SK-N-SH treated with all-trans-retinoic acid at 6 μM for 48 hours (cell line): Measurements from ENCODE around the gene PRPF19.

Experiments
- ARNTL ChIP-seq: fragments of 450-650 bp; formaldehyde crosslinking; IDR thresholded peaks from 2 replicates; pipeline ENCODE4 v1.5.0; 2020; ENCODE audit warnings: low read depth, mild to moderate bottlenecking, moderate library complexity, borderline replicate concordance
- GLIS3 ChIP-seq: fragments of 250-450 bp; sonication (Bioruptor Pico); IDR thresholded peaks from 2 replicates; pipeline ENCODE4 v1.5.0; 2020; ENCODE audit warnings: mild to moderate bottlenecking, moderate library complexity
- PPARA ChIP-seq: fragments of 250-450 bp; sonication (Bioruptor Pico); IDR thresholded peaks from 2 replicates; pipeline ENCODE4 v1.5.0; 2020; ENCODE audit warnings: mild to moderate bottlenecking, borderline replicate concordance
- RARB ChIP-seq: fragments of 250-450 bp; sonication (Bioruptor Pico); IDR thresholded peaks from 2 replicates; pipeline ENCODE4 v1.8.0; 2021; ENCODE audit warnings: mild to moderate bottlenecking, moderate library complexity
- TOX ChIP-seq: fragments of 250-450 bp; sonication (Bioruptor Pico); IDR thresholded peaks from 2 replicates; pipeline ENCODE4 v1.8.0; 2021; ENCODE audit warnings: mild to moderate bottlenecking, moderate library complexity, borderline replicate concordance
- ZC3H10 ChIP-seq: fragments of 250-450 bp; sonication (Bioruptor Pico); IDR thresholded peaks from 2 replicates; pipeline ENCODE4 v1.5.1; 2021; ENCODE audit warnings: mild to moderate bottlenecking, moderate library complexity
- ZNF8 ChIP-seq: fragments of 450-650 bp; formaldehyde crosslinking; IDR thresholded peaks from 2 replicates; pipeline ENCODE4 v1.5.0; 2020; ENCODE audit warnings: mild to moderate bottlenecking, moderate library complexity
- TF ChIP-seq, protein P1 (sequence below): fragments of 250-450 bp; sonication (Bioruptor Pico); IDR thresholded peaks from 2 replicates; pipeline ENCODE4 v1.5.1; 2020; ENCODE audit warnings: low read depth, mild to moderate bottlenecking, moderate library complexity
- TF ChIP-seq, protein P2 (sequence below): fragments of 250-450 bp; sonication (Bioruptor Pico); IDR thresholded peaks from 2 replicates; pipeline ENCODE4 v1.8.0; 2020; ENCODE audit warnings: mild to moderate bottlenecking, moderate library complexity, borderline replicate concordance
- TF ChIP-seq, protein P3 (sequence below): fragments of 250-450 bp; sonication (Bioruptor Pico); IDR thresholded peaks from 2 replicates; pipeline ENCODE4 v1.8.0; 2021; ENCODE audit warnings: low read depth, mild to moderate bottlenecking, moderate library complexity, borderline replicate concordance

DNA sequence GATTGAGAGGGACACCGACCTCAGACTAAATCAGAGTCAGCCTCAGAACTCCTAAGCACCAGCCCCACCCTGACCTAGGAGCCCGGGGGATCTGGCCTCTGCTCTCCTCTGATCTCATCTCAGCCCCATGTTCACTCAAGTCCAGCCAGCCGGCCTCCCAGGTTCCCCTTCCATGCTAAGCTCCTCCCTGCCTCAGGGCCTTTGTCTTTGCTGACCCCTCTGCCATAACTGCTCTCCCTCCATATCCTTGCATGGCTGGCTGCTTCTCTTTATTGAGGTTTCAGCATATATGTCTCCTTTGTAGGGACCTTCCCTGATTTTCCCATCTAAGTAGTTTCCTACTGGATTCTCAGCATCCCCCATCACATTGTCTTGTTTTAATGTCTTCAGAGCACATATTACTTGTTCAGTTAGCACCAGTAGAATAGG lies 46.4 kb upstream of the PRPF19 start:
- TF ChIP-seq, protein P1, sequence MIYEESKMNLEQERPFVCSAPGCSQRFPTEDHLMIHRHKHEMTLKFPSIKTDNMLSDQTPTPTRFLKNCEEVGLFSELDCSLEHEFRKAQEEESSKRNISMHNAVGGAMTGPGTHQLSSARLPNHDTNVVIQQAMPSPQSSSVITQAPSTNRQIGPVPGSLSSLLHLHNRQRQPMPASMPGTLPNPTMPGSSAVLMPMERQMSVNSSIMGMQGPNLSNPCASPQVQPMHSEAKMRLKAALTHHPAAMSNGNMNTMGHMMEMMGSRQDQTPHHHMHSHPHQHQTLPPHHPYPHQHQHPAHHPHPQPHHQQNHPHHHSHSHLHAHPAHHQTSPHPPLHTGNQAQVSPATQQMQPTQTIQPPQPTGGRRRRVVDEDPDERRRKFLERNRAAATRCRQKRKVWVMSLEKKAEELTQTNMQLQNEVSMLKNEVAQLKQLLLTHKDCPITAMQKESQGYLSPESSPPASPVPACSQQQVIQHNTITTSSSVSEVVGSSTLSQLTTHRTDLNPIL (CRISPR knock-in tag): no peak
- TF ChIP-seq, protein P2, sequence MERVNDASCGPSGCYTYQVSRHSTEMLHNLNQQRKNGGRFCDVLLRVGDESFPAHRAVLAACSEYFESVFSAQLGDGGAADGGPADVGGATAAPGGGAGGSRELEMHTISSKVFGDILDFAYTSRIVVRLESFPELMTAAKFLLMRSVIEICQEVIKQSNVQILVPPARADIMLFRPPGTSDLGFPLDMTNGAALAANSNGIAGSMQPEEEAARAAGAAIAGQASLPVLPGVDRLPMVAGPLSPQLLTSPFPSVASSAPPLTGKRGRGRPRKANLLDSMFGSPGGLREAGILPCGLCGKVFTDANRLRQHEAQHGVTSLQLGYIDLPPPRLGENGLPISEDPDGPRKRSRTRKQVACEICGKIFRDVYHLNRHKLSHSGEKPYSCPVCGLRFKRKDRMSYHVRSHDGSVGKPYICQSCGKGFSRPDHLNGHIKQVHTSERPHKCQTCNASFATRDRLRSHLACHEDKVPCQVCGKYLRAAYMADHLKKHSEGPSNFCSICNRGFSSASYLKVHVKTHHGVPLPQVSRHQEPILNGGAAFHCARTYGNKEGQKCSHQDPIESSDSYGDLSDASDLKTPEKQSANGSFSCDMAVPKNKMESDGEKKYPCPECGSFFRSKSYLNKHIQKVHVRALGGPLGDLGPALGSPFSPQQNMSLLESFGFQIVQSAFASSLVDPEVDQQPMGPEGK (CRISPR knock-in tag): no peak
- TF ChIP-seq TOX (CRISPR knock-in tag): no peak
- no peak for TF ChIP-seq ZC3H10 (CRISPR knock-in tag)
- no peak for TF ChIP-seq ZNF8 (CRISPR knock-in tag)
- TF ChIP-seq PPARA (CRISPR knock-in tag): no peak
- TF ChIP-seq, protein P3, sequence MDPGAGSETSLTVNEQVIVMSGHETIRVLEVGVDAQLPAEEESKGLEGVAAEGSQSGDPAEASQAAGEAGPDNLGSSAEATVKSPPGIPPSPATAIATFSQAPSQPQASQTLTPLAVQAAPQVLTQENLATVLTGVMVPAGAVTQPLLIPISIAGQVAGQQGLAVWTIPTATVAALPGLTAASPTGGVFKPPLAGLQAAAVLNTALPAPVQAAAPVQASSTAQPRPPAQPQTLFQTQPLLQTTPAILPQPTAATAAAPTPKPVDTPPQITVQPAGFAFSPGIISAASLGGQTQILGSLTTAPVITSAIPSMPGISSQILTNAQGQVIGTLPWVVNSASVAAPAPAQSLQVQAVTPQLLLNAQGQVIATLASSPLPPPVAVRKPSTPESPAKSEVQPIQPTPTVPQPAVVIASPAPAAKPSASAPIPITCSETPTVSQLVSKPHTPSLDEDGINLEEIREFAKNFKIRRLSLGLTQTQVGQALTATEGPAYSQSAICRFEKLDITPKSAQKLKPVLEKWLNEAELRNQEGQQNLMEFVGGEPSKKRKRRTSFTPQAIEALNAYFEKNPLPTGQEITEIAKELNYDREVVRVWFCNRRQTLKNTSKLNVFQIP (CRISPR knock-in tag): no peak
- no peak for TF ChIP-seq GLIS3 (CRISPR knock-in tag)
- TF ChIP-seq ARNTL (CRISPR knock-in tag): no peak
- no peak for TF ChIP-seq RARB
